A673 (cell line): Measurements from ENCODE around the gene VWA5B1. TPM values are rescaled to one million over a fixed set of nuclear protein-coding genes. Genes with fewer than 3 reads are reported as not detected.

ENCODE experiments used
- BruUV-seq: library from RNA; stranded (reverse); fragments of 400-500 nt; replicated peaks from 2 replicates; lab custom pipeline; 2021; lab: Mats Ljungman, UMichigan
- CTCF ChIA-PET: fragments of 300-600 bp; sonication (Branson Sonifier 250); formaldehyde crosslinking; loops from one replicate; lab custom pipeline; 2022; ENCODE audit warnings: antibody characterized with exemption; lab: Charles Lee
- POLR2A ChIA-PET: fragments of 300-600 bp; sonication (Branson Sonifier 250); formaldehyde crosslinking; loops from one replicate; lab custom pipeline; 2022; ENCODE audit warnings: antibody characterized with exemption; ENCODE audit not compliant: low non-redundant PET; lab: Charles Lee
- DNase-seq: peaks from one replicate; pipeline ENCODE4 v3.0.0-alpha.2; 2015; ENCODE audit warnings: low spot score
- H3K27ac ChIP-seq: fragments of 200-600 bp; sonication (generic); 2 replicates; pipeline ENCODE4 v1.5.1; 2016; ENCODE audit warnings: mixed run types, low read depth, mild to moderate bottlenecking, mixed read lengths, antibody characterized with exemption, low read length; ENCODE audit not compliant: poor library complexity, severe bottlenecking
- H3K27me3 ChIP-seq: fragments of 200-600 bp; sonication (generic); replicated peaks from 2 replicates; pipeline ENCODE4 v1.6.1; 2017; ENCODE audit warnings: mixed run types, low read depth, mild to moderate bottlenecking, mixed read lengths, antibody characterized with exemption, low read length; ENCODE audit not compliant: insufficient read depth, poor library complexity
- H3K36me3 ChIP-seq: fragments of 200-600 bp; sonication (generic); 2 replicates; pipeline ENCODE4 v1.6.1; 2016; ENCODE audit warnings: mixed run types, mild to moderate bottlenecking, mixed read lengths, antibody characterized with exemption, low read length; ENCODE audit not compliant: insufficient read depth, poor library complexity, severe bottlenecking
- H3K4me1 ChIP-seq: fragments of 200-600 bp; sonication (generic); 2 replicates; pipeline ENCODE4 v1.6.1; 2017; ENCODE audit warnings: mixed run types, mild to moderate bottlenecking, mixed read lengths, antibody characterized with exemption, low read length; ENCODE audit not compliant: insufficient read depth, poor library complexity, severe bottlenecking
- H3K4me3 ChIP-seq: fragments of 200-600 bp; sonication (generic); 2 replicates; pipeline ENCODE4 v1.5.1; 2016; ENCODE audit warnings: low read depth, mixed run types, mild to moderate bottlenecking, mixed read lengths, low read length; ENCODE audit not compliant: poor library complexity, severe bottlenecking
- H3K9me3 ChIP-seq: fragments of 200-600 bp; sonication (generic); 2 replicates; pipeline ENCODE4 v1.6.1; 2016; ENCODE audit warnings: mixed run types, low read depth, mild to moderate bottlenecking, mixed read lengths, antibody characterized with exemption, low read length; ENCODE audit not compliant: poor library complexity, severe bottlenecking
- EZH2 ChIP-seq: fragments of 200-600 bp; sonication (generic); IDR thresholded peaks from 2 replicates; pipeline ENCODE4 v1.6.1; 2017; ENCODE audit warnings: borderline replicate concordance, low read depth, mild to moderate bottlenecking, mixed read lengths, antibody characterized with exemption, low read length; ENCODE audit not compliant: poor library complexity, severe bottlenecking
- intact Hi-C: fragments of 100-400 bp; cut with micrococcal nuclease; formaldehyde crosslinking; loops from one replicate; pipeline ENCODE4 v1.10.0; 2022; ENCODE audit not compliant: unreplicated experiment
- total RNA-seq: library from RNA; stranded (reverse); gene quantifications from 2 replicates; pipeline ENCODE4 v1.2.3, GENCODE V29; 2021
- TF ChIP-seq, protein P1 (sequence below): fragments of 300-800, 200-600 bp; sonication (generic); conservative IDR thresholded peaks from 2 replicates; pipeline ENCODE4 v1.5.1; 2017; ENCODE audit warnings: low read depth, mild to moderate bottlenecking, antibody characterized with exemption, low read length, moderate library complexity, mixed read lengths

The VWA5B1 gene
- total RNA-seq, 1 experiment from 2014 or later = not detected

DNA sequence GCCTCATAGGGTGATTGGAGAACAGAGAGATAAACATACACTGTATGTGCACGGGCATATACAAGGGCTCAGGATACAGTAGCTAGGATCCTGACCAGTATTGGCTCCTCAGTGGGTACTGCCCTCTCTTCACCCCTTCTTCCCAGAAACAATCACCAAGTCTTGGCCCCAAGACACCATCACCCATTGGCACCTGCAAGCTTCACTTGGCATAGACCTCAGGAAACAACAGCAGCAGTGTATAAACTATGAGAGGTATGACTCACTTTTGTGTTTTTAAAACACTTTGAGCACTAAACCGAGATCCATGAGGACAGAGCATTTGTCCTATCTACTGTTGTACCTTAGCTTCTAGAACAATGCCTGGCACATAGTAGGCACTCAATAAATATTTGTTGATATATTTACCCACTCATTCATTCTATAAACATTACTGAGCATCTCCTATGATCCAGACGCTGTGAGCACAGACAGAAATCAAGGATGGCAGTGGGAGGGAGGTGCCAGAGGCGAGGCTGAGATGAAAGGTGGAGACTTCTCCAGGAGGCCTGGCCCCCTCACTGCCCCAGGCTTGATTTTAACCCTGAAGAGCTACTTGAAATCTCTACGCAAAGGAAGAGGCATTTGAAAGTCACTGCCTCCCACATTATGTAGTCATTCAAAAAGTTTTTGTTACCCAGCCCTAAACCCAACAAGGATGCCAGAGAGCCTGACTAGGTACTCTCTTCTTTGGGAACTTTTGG, 100.1 kb downstream of the VWA5B1 start:
- peaks cover 57% of the 10 kb centered on the region for H3K27me3 ChIP-seq
- H3K9me3 ChIP-seq = no peaks in the 10 kb centered on the region
- no peak overlapping the region for H3K27ac ChIP-seq
- intact Hi-C loops = no loop called here
- TF ChIP-seq EZH2 = no peak
- TF ChIP-seq, protein P1, sequence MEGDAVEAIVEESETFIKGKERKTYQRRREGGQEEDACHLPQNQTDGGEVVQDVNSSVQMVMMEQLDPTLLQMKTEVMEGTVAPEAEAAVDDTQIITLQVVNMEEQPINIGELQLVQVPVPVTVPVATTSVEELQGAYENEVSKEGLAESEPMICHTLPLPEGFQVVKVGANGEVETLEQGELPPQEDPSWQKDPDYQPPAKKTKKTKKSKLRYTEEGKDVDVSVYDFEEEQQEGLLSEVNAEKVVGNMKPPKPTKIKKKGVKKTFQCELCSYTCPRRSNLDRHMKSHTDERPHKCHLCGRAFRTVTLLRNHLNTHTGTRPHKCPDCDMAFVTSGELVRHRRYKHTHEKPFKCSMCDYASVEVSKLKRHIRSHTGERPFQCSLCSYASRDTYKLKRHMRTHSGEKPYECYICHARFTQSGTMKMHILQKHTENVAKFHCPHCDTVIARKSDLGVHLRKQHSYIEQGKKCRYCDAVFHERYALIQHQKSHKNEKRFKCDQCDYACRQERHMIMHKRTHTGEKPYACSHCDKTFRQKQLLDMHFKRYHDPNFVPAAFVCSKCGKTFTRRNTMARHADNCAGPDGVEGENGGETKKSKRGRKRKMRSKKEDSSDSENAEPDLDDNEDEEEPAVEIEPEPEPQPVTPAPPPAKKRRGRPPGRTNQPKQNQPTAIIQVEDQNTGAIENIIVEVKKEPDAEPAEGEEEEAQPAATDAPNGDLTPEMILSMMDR = no peak
- H3K4me1 ChIP-seq = no peaks in the 10 kb centered on the region
- CTCF ChIA-PET = no interaction called here
- BruUV-seq = no TSS peak
- no peak overlapping the region for H3K4me3 ChIP-seq
- DNase-seq = no peak
- POLR2A ChIA-PET = no interaction called here
- no peaks in the 10 kb centered on the region for H3K36me3 ChIP-seq

DNA sequence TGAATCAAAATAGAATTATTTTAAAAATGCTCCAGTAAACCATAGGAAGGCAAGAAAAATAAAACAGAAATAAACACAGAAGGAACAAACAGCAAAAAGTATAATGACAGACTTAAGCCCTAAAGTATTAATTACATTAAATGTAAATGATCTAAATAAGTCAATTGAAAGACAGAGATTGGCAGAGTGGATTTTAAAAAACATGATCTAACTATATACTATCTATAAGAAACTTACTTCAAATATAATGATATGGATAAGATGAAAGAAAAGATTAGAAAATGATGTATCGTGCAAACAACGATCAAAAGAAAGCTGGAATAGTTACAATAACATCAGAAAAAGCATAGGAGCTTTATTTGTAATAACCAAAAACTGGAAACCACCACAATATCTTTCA, 104.6 kb downstream of the VWA5B1 start:
- intact Hi-C loops = no loop called here
- ChIA-PET CTCF (no interaction called here), POLR2A (no interaction called here)
- TF ChIP-seq, protein P1 = no peak
- TF ChIP-seq EZH2 = no peak
- Histone ChIP-seq H3K9me3 (no peaks in the 10 kb centered on the region), H3K27ac (no peak overlapping the region), H3K4me1 (no peaks in the 10 kb centered on the region), H3K36me3 (no peaks in the 10 kb centered on the region), H3K4me3 (no peak overlapping the region), H3K27me3 (peaks cover 15% of the 10 kb centered on the region)
- no TSS peak for BruUV-seq
- DNase-seq = no peak

GRCh38 chr1:20398744-20399143, 108.1 kb downstream of the VWA5B1 start:
- ChIA-PET CTCF (no interaction called here), POLR2A (no interaction called here)
- DNase-seq = no peak
- no peaks in the 10 kb centered on the region for H3K4me1 ChIP-seq
- peaks cover 7% of the 10 kb centered on the region for H3K27me3 ChIP-seq
- no TSS peak for BruUV-seq
- intact Hi-C loops = no loop called here
- TF ChIP-seq EZH2 = no peak
- TF ChIP-seq, protein P1 = no peak
- no peak overlapping the region for H3K4me3 ChIP-seq
- no peaks in the 10 kb centered on the region for H3K9me3 ChIP-seq
- H3K36me3 ChIP-seq = no peaks in the 10 kb centered on the region
- no peak overlapping the region for H3K27ac ChIP-seq
